Heart right ventricle (tissue), 16 donors: ENCODE results near the gene SPTB. TPM values are rescaled to one million over a fixed set of nuclear protein-coding genes. Genes with fewer than 3 reads are reported as not detected.

Experiments
- ATAC-seq, 8 donors: fragments of 200-7000 bp; cut with Tn5 transposase; one replicate each; pipeline ENCODE4 v1.9.1; 2020; ENCODE audit warnings: mild to moderate bottlenecking in 8 of 8, moderate library complexity in 8 of 8, moderate number of reproducible peaks in 1 of 8
- DNase-seq, 2 donors: peaks; one replicate each; pipeline ENCODE4 v3.0.0-alpha.2; 2020
- H3K27ac ChIP-seq, 10 donors: fragments of 200-600 bp; sonication (generic) in 2 of 10; one replicate each; pipeline versions ENCODE4 v1.5.0 to v1.8.0; 2020 to 2022; ENCODE audit warnings: mild to moderate bottlenecking in 3 of 10
- H3K27me3 ChIP-seq, 7 donors: fragments of 200-600 bp; one replicate each; pipeline ENCODE4 v1.8.0; 2021 to 2022; ENCODE audit warnings: mild to moderate bottlenecking in 2 of 7
- H3K36me3 ChIP-seq, 9 donors: fragments of 200-600 bp; sonication (generic) in 1 of 9; one replicate each; pipeline versions ENCODE4 v1.5.0 to v1.8.0; 2020 to 2022; ENCODE audit warnings: mild to moderate bottlenecking in 2 of 9
- H3K4me1 ChIP-seq, 9 donors: fragments of 200-600 bp; sonication (generic) in 1 of 9; one replicate each; pipeline versions ENCODE4 v1.5.0 to v1.8.0; 2020 to 2022; ENCODE audit warnings: mild to moderate bottlenecking in 4 of 9
- H3K4me3 ChIP-seq, 10 donors: fragments of 200-600 bp; sonication (generic) in 2 of 10; one replicate each; pipeline versions ENCODE4 v1.5.0 to v1.8.0; 2020 to 2022; ENCODE audit warnings: mild to moderate bottlenecking in 7 of 10, moderate library complexity in 2 of 10
- H3K9me3 ChIP-seq, 11 donors: fragments of 200-600 bp in 10 of 11; sonication (generic) in 2 of 11; one replicate each; pipeline versions ENCODE4 v1.5.0 to v1.8.0; 2013 to 2022; ENCODE audit warnings: mild to moderate bottlenecking in 2 of 11, control low read depth in 1 of 11, moderate library complexity in 1 of 11
- WGBS, 2 donors: extraction: QIAGEN DNeasy Blood & Tissue Kit; methylation state at CpG; one replicate each; pipeline ENCODE4 v1.1.7; 2013; ENCODE audit warnings: inconsistent platforms in 1 of 2; 5-methylcytosine and 5-hydroxymethylcytosine counted together
- intact Hi-C, 10 donors: fragments of 100-400 bp; cut with DNase I; formaldehyde crosslinking; loops; one replicate each; pipeline versions ENCODE4 v1.11.1 to v1.14.2; 2022
- polyA plus RNA-seq, 2 donors: library from polyadenylated mRNA; stranded (reverse); fragments of 200-250 nt; gene quantifications; one replicate each; pipeline ENCODE4 v1.2.3, GENCODE V29; 2013
- total RNA-seq, 10 donors: library from RNA; stranded (reverse); fragmentation: NEBNext Ultra II Directional in 3 of 10; extraction: Animal tissue kit (Norgen Biotek cat#: 25700) in 3 of 10; gene quantifications; one replicate each; pipeline versions ENCODE4 v1.2.1 to v1.2.4, GENCODE V29; 2021 to 2023
- TF ChIP-seq, protein P1 (sequence below), 9 donors: fragments of 200-600 bp; sonication (generic) in 2 of 9; IDR thresholded peaks; one replicate each; pipeline versions ENCODE4 v1.5.0 to v1.8.0; 2021 to 2022; ENCODE audit warnings: antibody characterized with exemption in 9 of 9, mild to moderate bottlenecking in 5 of 9, moderate library complexity in 1 of 9
- donor health status: Arrhythmogenic right ventricular cardiomyopathy.
- donor health status: ischemic (EF 13 %, LVEDD 7.1; RV severe dilation, severe dysfunction).
- donor health status: healthy with polysubstance abuse.
- donor health status: DM: no; HTN: yes; CAD: no.
- donor health status: DM: no; HTN: no; CAD: no.
- donor health status: ischemic (EF 25% LVEDD 6.9; RV normal size, moderate dysfunction).
- donor health status: ischemic (EF 25% LVEDD 5.7; RV mildly dilated, moderate dysfunction).
- donor health status: healthy.
- donor health status: DM: yes; HTN: yes; CAD: no.
- donor health status: Ischemic cardiomyopathy.
- donor health status: ischemic (EF 35%, LVEDD 5.7; RV mildly dilated, moderate dysfunction).
- donor health status: nonischemic (EF 11% LVEDD 7.7; RV severe dilation, severe dysfunction).
- donor health status: DM: yes; HTN: yes; CAD: no.
- donor health status: PGD.
- donor health status: ischemic (EF 29% LVEDD 5.4; RV normal size, mild dysfunction).
- donor health status: nonischemic (EF 23%, LVEDD 6.1; RV moderate dilation, normal function).

Gene SPTB
- total and polyA plus RNA-seq, 12 donors = 24.0 to 114 (median 92.1) TPM

DNA sequence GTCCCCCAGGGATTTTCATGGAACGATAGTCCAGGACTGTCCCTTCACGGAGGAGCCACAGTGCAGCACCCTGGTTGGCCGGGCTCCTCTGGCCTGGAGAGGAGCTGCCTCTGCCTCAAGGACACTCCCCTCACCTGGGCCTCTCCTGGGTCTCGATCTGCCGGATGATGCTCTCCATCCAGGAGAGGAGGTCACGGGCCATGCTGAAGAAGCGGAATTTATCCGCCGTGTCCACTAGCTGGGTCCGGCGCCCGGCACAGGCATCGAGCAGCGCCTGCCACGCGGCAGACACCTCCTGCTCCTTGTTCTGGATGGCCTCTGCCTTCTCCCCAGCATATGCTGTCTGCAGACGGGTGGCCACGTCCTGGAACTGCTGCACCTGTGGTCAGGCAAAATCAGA is 109.0 kb downstream of the SPTB start:
- H3K9me3 ChIP-seq = no peaks in the 10 kb centered on the region

DNA sequence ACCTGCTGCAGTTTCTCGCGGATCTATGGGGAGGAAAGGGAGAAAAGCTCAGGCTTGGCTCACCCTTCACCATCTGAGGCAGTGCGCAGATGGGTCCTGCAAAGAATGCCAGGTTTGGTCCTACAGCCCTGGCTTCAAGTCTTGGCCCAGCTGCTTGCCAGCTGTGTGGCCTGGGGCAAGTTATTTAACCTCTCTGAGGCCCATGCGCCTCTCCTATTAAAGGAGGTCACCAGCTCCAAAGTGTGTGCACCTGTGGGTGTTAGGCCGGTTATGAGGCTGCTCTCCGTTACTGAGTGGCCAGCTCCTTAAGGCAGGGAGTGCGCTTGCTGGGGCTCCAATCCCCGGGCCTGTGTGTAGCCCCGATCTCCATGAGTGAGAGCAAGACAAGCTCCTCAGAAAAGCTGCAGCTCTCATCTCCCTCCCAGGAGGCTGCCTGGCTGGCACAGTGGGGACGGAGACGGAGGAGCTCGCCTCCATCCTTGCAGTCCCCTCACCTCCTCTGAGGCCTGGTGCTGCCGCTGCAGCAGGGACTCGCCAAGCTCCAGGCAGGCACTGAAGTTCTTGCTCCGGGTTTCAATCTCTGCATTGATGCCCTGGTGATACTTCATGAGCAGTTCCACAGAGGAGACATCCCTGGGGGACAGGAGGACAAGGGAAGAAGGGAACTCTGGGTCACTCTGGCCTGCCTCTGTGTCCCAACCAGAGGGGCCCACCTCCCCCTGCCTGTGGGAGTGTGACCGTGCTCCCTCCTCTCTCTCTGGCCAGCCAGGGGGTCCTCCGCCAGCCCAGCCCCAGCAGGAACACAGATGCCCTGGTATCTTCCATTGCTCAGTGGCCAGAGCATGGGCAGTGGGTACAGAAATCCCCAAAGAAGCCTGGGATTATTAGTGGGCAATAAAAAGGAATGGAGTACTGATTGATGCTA is 110.3 kb downstream of the SPTB start:
- intact Hi-C loops = loop anchor here in 2 of 10 donors (5.0 to 10.0 kb wide), 2 partner anchors 97 to 225 kb away; partner anchors contain the start of genes HSPA2 (in 1 of the 2) and PPP1R36 (in 1 of the 2)
- H3K9me3 ChIP-seq = no peaks in the 10 kb centered on the region
- TF ChIP-seq, protein P1, sequence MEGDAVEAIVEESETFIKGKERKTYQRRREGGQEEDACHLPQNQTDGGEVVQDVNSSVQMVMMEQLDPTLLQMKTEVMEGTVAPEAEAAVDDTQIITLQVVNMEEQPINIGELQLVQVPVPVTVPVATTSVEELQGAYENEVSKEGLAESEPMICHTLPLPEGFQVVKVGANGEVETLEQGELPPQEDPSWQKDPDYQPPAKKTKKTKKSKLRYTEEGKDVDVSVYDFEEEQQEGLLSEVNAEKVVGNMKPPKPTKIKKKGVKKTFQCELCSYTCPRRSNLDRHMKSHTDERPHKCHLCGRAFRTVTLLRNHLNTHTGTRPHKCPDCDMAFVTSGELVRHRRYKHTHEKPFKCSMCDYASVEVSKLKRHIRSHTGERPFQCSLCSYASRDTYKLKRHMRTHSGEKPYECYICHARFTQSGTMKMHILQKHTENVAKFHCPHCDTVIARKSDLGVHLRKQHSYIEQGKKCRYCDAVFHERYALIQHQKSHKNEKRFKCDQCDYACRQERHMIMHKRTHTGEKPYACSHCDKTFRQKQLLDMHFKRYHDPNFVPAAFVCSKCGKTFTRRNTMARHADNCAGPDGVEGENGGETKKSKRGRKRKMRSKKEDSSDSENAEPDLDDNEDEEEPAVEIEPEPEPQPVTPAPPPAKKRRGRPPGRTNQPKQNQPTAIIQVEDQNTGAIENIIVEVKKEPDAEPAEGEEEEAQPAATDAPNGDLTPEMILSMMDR (IDR thresholded peaks at IDR 0.05) = no peak
- H3K36me3 ChIP-seq = peaks cover 0 to 71% (median 0%) of the 10 kb centered on the region in 9 donors
- 89 to 92% methylated on average over 17 of the region's 17 CpGs for WGBS, 2 donors
- H3K27ac ChIP-seq = no peak overlapping the region
- no peaks in the 10 kb centered on the region for H3K27me3 ChIP-seq
- peaks cover 0 to 7% (median 3%) of the 10 kb centered on the region in 9 donors for H3K4me1 ChIP-seq
- H3K4me3 ChIP-seq = no peak overlapping the region
- ATAC-seq (no peak), DNase-seq (no peak)

More for the DNA sequence above, 109.0 kb downstream of the SPTB start:
- peaks cover 0 to 69% (median 0%) of the 10 kb centered on the region in 9 donors for H3K36me3 ChIP-seq
- DNase-seq = no peak
- H3K27ac ChIP-seq = no peak overlapping the region
- TF ChIP-seq, protein P1 (IDR thresholded peaks at IDR 0.05) = no peak
- no peaks in the 10 kb centered on the region for H3K4me1 ChIP-seq
- no peak for ATAC-seq
- H3K4me3 ChIP-seq = no peak overlapping the region
- H3K27me3 ChIP-seq = no peaks in the 10 kb centered on the region
- WGBS, 2 donors = 92 to 94% methylated on average over 18 of the region's 18 CpGs
- intact Hi-C loops = loop anchor here in 1 of 10 donors (10.0 kb wide), 1 partner anchor 226 kb away; the partner anchor contains the start of genes HSPA2 and PPP1R36

DNA sequence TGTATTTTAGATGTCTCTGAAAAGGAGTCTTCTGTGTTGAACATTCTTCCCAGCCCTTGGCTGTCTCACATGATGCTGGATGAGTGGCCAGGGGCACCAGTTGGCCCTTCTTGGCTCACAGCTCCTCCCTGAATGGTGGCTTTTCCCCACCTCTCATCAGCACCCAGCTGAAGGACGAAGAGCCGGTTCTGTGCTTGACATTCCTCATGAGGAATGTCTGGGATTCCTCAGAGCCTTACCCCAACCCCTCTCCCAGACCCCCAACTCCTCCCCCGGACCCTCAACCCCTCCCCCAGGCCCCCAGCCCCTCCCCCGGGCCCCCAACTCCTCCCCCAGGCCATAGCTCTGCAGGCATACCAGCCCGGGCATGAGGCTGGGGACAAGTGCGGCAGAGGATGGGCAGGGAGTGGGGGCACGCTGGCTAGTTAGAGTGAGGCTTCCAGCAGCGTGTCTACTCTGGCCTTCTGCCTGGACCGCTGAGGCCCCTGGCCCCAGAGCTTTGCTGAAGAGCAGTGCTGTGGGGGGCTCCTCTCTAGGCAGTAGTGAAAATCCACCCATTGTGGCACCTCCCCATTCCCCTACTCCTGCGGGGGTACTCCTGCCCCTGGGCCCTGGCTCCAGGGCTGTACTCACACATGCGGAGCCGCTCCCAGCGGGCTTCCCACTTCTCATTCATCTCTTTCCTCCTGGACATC is 111.2 kb downstream of the SPTB start:
- Histone ChIP-seq H3K9me3 (no peaks in the 10 kb centered on the region), H3K36me3 (peaks cover 0 to 66% (median 0%) of the 10 kb centered on the region in 9 donors), H3K27ac (no peak overlapping the region), H3K4me1 (peaks cover 0 to 15% (median 9%) of the 10 kb centered on the region in 9 donors), H3K27me3 (no peaks in the 10 kb centered on the region), H3K4me3 (no peak overlapping the region)
- intact Hi-C loops = loop anchor here in 1 of 10 donors (5.0 kb wide), 1 partner anchor 96 kb away; no protein-coding TSS in a partner anchor
- TF ChIP-seq, protein P1 (IDR thresholded peaks at IDR 0.05) = no peak
- WGBS, 2 donors = 61 to 71% methylated on average over 11 to 13 of the region's 13 CpGs
- no peak for DNase-seq
- ATAC-seq = no peak
